Measurements from ENCODE around the gene ARL4C. TPM values are rescaled to one million over a fixed set of nuclear protein-coding genes. Genes with fewer than 3 reads are reported as not detected.

The ARL4C gene
- total RNA-seq, 4 donors from 2014 or later, result 4.5 to 23.9 (median 5.9) TPM

DNA sequence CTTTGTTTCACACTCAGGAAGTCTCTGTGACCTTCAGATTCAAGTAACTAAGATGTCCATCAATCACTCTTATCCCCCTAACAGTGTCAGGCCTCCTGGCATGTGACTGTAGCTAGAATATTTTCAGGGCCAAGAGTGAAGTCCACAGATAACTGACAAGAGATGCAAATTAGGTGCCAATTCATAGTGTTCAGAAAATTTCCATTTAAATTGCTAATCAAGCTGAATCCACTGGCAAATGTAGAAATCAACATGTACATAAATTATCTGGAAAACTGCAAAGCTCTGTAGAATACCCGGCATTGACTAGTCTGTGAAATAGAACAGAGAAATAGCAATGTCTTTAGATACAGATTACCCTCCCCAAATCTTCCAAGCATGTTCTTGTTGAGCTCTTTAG lies 38.6 kb upstream of the ARL4C start:
- H3K4me3 ChIP-seq, result no peak overlapping the region
- TF ChIP-seq POLR2A (IDR thresholded peaks at IDR 0.05), result no peak
- TF ChIP-seq, protein P1, sequence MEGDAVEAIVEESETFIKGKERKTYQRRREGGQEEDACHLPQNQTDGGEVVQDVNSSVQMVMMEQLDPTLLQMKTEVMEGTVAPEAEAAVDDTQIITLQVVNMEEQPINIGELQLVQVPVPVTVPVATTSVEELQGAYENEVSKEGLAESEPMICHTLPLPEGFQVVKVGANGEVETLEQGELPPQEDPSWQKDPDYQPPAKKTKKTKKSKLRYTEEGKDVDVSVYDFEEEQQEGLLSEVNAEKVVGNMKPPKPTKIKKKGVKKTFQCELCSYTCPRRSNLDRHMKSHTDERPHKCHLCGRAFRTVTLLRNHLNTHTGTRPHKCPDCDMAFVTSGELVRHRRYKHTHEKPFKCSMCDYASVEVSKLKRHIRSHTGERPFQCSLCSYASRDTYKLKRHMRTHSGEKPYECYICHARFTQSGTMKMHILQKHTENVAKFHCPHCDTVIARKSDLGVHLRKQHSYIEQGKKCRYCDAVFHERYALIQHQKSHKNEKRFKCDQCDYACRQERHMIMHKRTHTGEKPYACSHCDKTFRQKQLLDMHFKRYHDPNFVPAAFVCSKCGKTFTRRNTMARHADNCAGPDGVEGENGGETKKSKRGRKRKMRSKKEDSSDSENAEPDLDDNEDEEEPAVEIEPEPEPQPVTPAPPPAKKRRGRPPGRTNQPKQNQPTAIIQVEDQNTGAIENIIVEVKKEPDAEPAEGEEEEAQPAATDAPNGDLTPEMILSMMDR (IDR thresholded peaks at IDR 0.05), result no peak
- H3K4me1 ChIP-seq, result no peaks in the 10 kb centered on the region
- H3K27me3 ChIP-seq, result no peaks in the 10 kb centered on the region
- H3K27ac ChIP-seq, result no peak overlapping the region
- no peaks in the 10 kb centered on the region for H3K36me3 ChIP-seq
- H3K9me3 ChIP-seq, result no peaks in the 10 kb centered on the region
- DNase-seq, result no peak

GRCh38 chr2:234534515-234534914 lies 37.6 kb upstream of the ARL4C start:
- Histone ChIP-seq H3K9me3 (no peaks in the 10 kb centered on the region), H3K27me3 (no peaks in the 10 kb centered on the region), H3K4me1 (no peaks in the 10 kb centered on the region), H3K4me3 (no peak overlapping the region), H3K36me3 (no peaks in the 10 kb centered on the region), H3K27ac (no peak overlapping the region)
- no peak for TF ChIP-seq POLR2A (IDR thresholded peaks at IDR 0.05)
- TF ChIP-seq, protein P1 (IDR thresholded peaks at IDR 0.05), result no peak
- no peak for DNase-seq

DNA sequence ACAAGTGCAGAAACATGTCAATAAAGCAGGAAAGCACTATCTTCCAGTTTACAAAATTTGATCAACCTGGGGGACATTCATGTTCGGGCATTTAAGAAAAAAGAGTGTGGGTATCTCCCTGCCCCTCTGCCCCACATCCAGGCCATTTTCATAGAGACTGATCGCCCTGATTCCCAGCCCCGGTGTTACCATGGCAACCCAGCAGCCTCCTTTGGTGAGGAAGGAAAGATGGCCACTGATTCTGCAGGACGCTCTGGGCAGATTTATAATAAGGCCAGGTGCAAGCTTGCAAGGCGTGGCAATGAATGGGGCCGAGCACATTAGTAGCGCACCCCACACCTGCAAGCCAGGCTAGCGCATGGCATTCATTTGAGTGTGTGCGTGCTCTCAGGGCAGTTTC lies 36.7 kb upstream of the ARL4C start:
- Histone ChIP-seq H3K27ac (no peak overlapping the region), H3K27me3 (no peaks in the 10 kb centered on the region), H3K9me3 (no peaks in the 10 kb centered on the region), H3K4me3 (no peak overlapping the region), H3K36me3 (no peaks in the 10 kb centered on the region), H3K4me1 (no peaks in the 10 kb centered on the region)
- TF ChIP-seq, protein P1 (IDR thresholded peaks at IDR 0.05), result no peak
- DNase-seq, result no peak

DNA sequence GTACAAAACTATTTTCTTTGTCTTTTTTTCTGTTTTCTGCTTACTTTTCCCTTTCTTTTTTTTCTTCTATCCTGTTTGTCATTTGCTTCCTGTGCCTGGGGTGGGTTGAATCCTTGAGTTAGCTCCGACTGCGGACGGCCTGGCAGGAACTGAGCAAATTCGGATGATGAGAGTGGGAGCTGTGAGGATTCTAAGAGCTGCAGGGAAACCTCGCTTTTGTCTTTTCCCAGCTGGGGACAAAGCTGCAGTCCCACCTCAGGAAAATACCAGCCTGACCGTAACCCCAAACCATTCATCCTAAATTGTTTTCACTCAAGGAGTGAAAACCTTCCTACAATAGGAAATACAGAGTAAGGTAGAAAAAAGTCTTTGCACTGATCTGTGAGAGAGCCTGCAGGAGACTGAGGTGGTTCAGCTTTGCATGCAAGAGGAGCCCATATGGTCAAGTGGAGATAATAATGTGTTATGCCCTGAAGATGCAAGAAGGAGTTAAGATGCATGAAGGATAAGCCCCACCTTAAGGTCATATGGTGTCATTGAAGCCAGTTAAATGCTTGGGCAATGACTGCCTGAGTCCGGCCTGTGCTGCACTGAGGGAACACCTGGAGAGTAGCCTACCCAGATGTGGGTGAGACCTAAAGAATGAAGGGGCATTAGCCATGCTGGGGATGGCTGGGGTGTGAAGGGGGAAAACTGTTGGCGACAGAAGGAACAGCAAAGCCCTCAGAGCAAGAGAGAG lies 31.7 kb upstream of the ARL4C start:
- no peak for DNase-seq
- TF ChIP-seq POLR2A (IDR thresholded peaks at IDR 0.05), result no peak
- TF ChIP-seq, protein P1 (IDR thresholded peaks at IDR 0.05), result no peak
- H3K27ac ChIP-seq, result no peak overlapping the region
- H3K4me1 ChIP-seq, result no peaks in the 10 kb centered on the region
- no peaks in the 10 kb centered on the region for H3K36me3 ChIP-seq
- no peaks in the 10 kb centered on the region for H3K27me3 ChIP-seq
- H3K4me3 ChIP-seq, result no peak overlapping the region
- H3K9me3 ChIP-seq, result no peaks in the 10 kb centered on the region

DNA sequence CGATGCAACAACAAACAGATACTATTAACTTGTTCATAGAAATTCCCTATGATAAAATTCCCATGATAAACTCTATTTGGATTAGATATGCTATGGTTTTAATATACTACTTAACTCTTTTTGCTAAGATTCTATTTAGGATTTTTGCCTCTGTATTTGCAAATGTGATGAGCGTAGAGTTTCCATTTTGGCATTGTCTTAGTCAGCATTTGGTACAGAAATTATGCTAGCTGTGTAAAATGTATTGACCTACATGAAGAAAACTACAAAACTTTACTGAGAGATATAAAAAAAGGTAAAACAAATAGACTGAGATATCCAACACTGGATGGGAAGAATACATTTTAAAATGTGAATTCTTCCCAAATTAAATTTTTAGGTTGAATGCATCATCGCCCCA lies 29.8 kb upstream of the ARL4C start:
- Histone ChIP-seq H3K4me1 (no peaks in the 10 kb centered on the region), H3K36me3 (no peaks in the 10 kb centered on the region), H3K27me3 (no peaks in the 10 kb centered on the region), H3K27ac (no peak overlapping the region), H3K4me3 (no peak overlapping the region), H3K9me3 (no peaks in the 10 kb centered on the region)
- TF ChIP-seq POLR2A (IDR thresholded peaks at IDR 0.05), result no peak
- TF ChIP-seq, protein P1 (IDR thresholded peaks at IDR 0.05), result no peak
- no peak for DNase-seq

- no peaks in the 10 kb centered on the region for H3K36me3 ChIP-seq
- no peak for DNase-seq
- no peaks in the 10 kb centered on the region for H3K4me1 ChIP-seq
- H3K9me3 ChIP-seq, result no peaks in the 10 kb centered on the region
- H3K4me3 ChIP-seq, result no peak overlapping the region
- no peak overlapping the region for H3K27ac ChIP-seq
- TF ChIP-seq POLR2A (IDR thresholded peaks at IDR 0.05), result no peak
- TF ChIP-seq, protein P1 (IDR thresholded peaks at IDR 0.05), result no peak
- H3K27me3 ChIP-seq, result no peaks in the 10 kb centered on the region
Measured at GRCh38 chr2:234521536-234521935, 24.7 kb upstream of the ARL4C start.
